Naive thymus-derived CD8-positive, alpha-beta T cell (primary cell): ENCODE data around the gene ENTREP3. TPM values are rescaled to one million over a fixed set of nuclear protein-coding genes. Genes with fewer than 3 reads are reported as not detected.
A peak's percentile ranks its signal among the peaks of the same experiment; 100 is the strongest.
"Not testable (repeated sequence)": the region's sequence is repeated elsewhere in the genome, so short reads cannot be mapped to it uniquely, and the experiment has no call there.

Source experiments
- ATAC-seq, 2 donors: fragments of 150-1000 bp; cut with Tn5 transposase in 1 of 2; sonication (Bioruptor Pico), chemical (Tn5 transposase) in 1 of 2; 1 replicate in 1 of 2; 2 replicates in 1 of 2; pipeline ENCODE4 v1.10.0; 2021; ENCODE audit warnings: mild to moderate bottlenecking in 2 of 2, moderate library complexity in 2 of 2
- POLR2A ChIA-PET: fragments of 350-600 bp; sonication (Branson Sonifier 250); formaldehyde crosslinking; loops from one replicate; lab custom pipeline; 2021; ENCODE audit warnings: antibody characterized with exemption; lab: Charles Lee
- DNase-seq, 10 donors: peaks; one replicate each; pipeline versions ENCODE4 v3.0.0 to v3.0.0-alpha.2; 2020 to 2022
- H3K27ac Mint-ChIP-seq, 10 donors: one replicate each; pipeline ENCODE4 v1.8.0; 2020 to 2022; ENCODE audit warnings: mild to moderate bottlenecking in 10 of 10, mixed read lengths in 10 of 10, moderate library complexity in 4 of 10, inconsistent platforms in 1 of 10
- H3K27me3 Mint-ChIP-seq, 5 donors: one replicate each; pipeline ENCODE4 v1.8.0; 2021 to 2022; ENCODE audit warnings: mixed read lengths in 5 of 5
- H3K36me3 Mint-ChIP-seq, 3 donors: one replicate each; pipeline ENCODE4 v1.8.0; 2020 to 2022; ENCODE audit warnings: mixed read lengths in 3 of 3, mild to moderate bottlenecking in 2 of 3, inconsistent platforms in 1 of 3
- H3K4me1 Mint-ChIP-seq, 4 donors: one replicate each; pipeline ENCODE4 v1.8.0; 2021 to 2022; ENCODE audit warnings: mixed read lengths in 4 of 4
- H3K4me3 Mint-ChIP-seq, 10 donors: one replicate each; pipeline ENCODE4 v1.8.0; 2020 to 2022; ENCODE audit warnings: mild to moderate bottlenecking in 10 of 10, mixed read lengths in 10 of 10, moderate library complexity in 6 of 10, inconsistent platforms in 1 of 10
- H3K9me3 Mint-ChIP-seq, 9 donors: one replicate each; pipeline ENCODE4 v1.8.0; 2020 to 2022; ENCODE audit warnings: mixed read lengths in 9 of 9, mild to moderate bottlenecking in 3 of 9, inconsistent platforms in 1 of 9, moderate library complexity in 1 of 9
- polyA plus RNA-seq, 3 donors: library from polyadenylated mRNA; unstranded; fragments of 300-500 nt; fragmentation: Illumina TruSeq; gene quantifications; one replicate each; pipeline ENCODE4 v1.2.3, GENCODE V29; 2021
- total RNA-seq, 8 experiments: library from RNA in 2 of 8; stranded (reverse) in 2 of 8; gene quantifications; one replicate each; pipeline ENCODE4 v1.2.3 and lab custom pipeline; 2021 to 2026

ENTREP3 gene
- total and polyA plus RNA-seq, 5 experiments from 2014 or later: 1.8 to 13.5 (median 2.5) TPM

DNA sequence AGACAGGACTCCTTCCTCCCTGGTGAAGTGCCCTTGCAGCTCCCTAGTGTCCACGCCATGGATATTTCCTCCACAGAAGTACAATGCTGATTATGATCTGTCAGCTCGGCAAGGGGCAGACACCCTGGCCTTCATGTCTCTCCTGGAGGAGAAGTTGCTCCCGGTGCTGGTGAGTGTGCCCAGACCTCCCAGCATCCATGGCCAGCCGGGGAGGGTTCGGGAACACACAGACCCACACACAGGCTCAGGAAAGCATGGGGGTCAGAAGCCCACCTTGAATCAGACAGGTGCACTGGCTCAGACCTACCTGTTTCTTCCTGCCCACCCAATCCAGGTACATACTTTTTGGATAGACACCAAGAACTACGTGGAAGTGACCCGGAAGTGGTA is 43.2 kb downstream of the ENTREP3 start:
- Mint-ChIP-seq H3K27ac (peak overlapping the region in 1 of 10 donors; percentile 29), H3K4me1 (peaks cover 21 to 35% (median 26%) of the 10 kb centered on the region in 4 donors)
- DNase-seq, POLR2A ChIA-PET, H3K9me3 Mint-ChIP-seq, H3K27me3 Mint-ChIP-seq, H3K4me3 Mint-ChIP-seq, H3K36me3 Mint-ChIP-seq, ATAC-seq: not testable (repeated sequence)

DNA sequence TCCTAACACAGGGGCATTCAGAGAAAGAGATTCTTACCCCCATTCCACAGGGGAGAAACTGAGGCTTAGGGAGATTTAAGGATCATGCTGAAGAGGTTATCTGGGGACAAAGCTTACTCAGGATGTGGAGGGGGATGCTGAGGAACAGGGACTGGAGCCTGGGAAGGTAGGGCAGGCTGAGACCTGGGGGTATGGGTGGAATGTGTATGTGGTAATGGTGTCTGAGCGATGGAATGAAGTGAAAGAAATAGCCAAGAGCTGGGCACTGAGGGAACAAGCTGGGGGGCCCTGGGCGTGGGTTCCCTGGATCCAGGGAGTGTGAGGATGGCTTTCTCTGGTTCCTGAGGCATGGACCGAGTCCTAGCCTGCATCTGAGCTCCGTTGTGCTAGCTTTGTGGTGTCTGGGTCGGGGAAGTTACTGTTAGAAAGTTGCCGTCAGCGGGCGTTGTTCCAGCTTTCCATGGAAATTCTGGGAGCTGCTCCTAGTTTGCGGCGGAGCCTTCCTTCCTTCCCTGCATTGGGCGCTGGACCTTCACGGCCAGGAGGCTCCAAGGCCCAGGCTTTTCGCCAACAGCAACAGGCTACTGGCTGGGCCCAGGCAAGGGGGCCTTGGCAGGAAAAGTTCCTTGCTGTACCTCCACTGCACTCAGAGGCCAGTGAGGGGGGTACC is 43.8 kb downstream of the ENTREP3 start:
- Mint-ChIP-seq H3K4me1 (peaks cover 25 to 39% (median 31%) of the 10 kb centered on the region in 4 donors), H3K4me3 (peak overlapping the region in 1 of 10 donors; percentile 2), H3K27ac (peak overlapping the region in 1 of 10 donors; percentile 24)
- H3K27me3 Mint-ChIP-seq, ATAC-seq, H3K36me3 Mint-ChIP-seq, DNase-seq, H3K9me3 Mint-ChIP-seq, POLR2A ChIA-PET: not testable (repeated sequence)

DNA sequence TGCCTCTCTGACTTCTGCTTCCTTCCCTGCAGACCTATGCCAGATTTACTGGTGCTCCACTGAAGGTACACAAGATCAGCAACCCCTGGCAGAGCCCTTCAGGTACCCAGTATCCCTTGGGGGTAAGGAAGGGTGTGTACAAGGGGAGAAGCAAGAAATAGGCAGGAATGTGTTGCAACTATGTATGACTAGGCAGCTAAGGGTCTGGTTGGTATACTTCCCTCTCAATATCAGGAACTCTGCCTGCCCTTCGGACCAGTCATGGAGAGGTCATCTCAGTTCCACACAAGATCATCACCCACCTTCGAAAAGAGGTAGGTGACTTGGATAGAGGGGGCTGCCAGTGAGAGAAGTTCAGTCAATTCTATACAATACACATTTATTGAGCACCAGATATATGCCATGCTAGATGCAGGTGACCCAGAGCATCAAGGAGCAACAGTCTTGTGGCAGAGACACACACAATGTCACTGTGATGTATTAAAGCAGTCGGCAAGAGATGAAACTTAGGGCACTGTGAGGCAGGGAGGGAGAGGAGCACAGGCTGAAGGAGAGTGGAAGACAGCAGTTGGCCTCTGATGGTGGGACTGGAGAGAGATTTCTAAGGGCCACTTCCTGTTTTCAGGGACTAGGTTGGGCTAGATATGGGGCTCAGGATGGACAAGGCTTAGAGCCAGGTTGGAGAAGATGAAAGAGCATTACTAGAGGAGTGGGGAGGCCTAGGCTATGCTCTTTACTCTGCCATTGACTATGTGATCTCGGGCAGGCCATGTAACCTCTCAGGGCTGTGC is 44.8 kb downstream of the ENTREP3 start:
- Mint-ChIP-seq H3K27me3 (no peaks in the 10 kb centered on the region), H3K36me3 (peaks cover 0 to 6% (median 0%) of the 10 kb centered on the region in 3 donors), H3K9me3 (no peaks in the 10 kb centered on the region), H3K4me3 (peak overlapping the region in 9 of 10 donors; percentile 6 to 93 (median 38)), H3K4me1 (peaks cover 25 to 39% (median 31%) of the 10 kb centered on the region in 4 donors), H3K27ac (peak overlapping the region in 8 of 10 donors; percentile 14 to 86 (median 56))
- ATAC-seq (no peak), DNase-seq (no peak)
- POLR2A ChIA-PET: interaction anchor here (4.0 kb wide), 1 partner anchor 36 kb away, joined by 42 read pairs; the partner anchor contains the start of genes KRTCAP2 and TRIM46

DNA sequence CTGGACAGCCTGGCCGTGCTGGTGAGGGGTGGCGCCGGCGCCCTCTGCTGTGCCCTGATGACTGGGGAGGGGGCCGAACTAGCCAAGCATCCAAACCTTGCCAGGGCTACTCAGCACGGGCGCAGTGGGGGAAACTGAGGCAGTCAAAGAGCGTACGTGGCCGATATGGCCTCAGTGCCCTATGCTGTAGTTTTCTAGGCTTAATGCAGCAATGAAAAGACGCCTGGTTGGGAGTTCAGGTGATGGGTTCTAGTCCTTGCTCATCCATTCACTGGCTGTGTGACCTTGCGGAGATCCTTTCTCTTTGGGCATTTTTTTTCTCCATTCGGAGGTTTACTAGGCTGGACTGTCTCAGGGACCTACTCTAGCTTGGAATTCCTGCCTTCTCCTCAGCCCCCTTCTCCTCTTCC is 46.0 kb downstream of the ENTREP3 start:
- peak overlapping the region; percentile 83 to 95 (median 88) for H3K4me3 Mint-ChIP-seq
- no peaks in the 10 kb centered on the region for H3K9me3 Mint-ChIP-seq
- POLR2A ChIA-PET: interaction anchor here (0.8 to 4.3 kb wide), 11 partner anchors 10 to 118 kb away, joined by 3 to 65 read pairs (median 8); partner anchors contain the start of genes CLK2, KRTCAP2 and TRIM46
- H3K36me3 Mint-ChIP-seq: peaks cover 0 to 6% (median 0%) of the 10 kb centered on the region in 3 donors
- H3K27ac Mint-ChIP-seq: peak overlapping the region; percentile 86 to 99 (median 98)
- peaks cover 22 to 33% (median 30%) of the 10 kb centered on the region in 4 donors for H3K4me1 Mint-ChIP-seq
- DNase-seq: no peak
- no peak for ATAC-seq
- H3K27me3 Mint-ChIP-seq: no peaks in the 10 kb centered on the region

DNA sequence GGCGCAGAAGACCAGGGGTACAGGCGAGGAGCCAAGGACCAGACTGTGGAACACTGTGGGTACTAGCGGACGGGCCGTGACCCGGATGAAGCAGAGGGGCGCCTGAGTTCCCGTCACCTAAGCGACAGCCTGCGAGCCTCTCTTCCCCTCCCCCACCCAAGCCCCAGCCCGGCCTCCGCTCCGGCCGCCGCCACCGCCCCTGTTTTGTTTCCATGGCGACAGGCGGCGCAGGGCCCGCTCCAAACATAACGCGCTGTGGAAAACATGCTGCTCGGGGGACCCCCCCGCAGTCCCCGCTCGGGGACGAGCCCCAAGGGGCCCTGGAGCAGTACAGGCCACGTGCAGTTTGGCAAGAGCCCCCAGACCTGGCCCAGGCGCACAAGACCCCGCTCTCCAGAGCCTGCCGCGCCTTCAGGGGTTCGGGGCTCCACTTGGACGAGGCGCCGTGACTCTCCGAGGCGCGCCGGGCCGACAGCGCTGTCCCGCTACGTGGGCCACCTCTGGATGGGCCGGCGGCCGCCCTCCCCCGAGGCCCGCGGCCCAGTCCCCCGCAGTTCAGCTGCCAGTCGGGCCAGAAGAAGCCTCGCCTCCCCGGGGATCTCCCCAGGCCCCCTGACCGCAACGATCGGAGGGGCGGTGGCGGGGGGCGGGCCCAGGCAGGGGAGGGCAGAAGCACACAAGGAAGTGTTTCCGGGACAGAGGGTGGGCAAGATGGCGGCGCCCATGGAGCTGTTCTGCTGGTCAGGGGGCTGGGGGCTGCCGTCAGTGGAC is 46.6 kb downstream of the ENTREP3 start, which contains the start of gene MTX1:
TSS of gene MTX1 (plus strand) at position 155 of the 771 bp plus-strand sequence. CDS start at position 265, 110 bp downstream.
- DNase-seq (peak; percentile 81 to 97 (median 92)), ATAC-seq (peak; percentile 76 to 86)
- H3K4me3 Mint-ChIP-seq: peak within 1 kb of the TSS; percentile 83 to 95 (median 88)

DNA sequence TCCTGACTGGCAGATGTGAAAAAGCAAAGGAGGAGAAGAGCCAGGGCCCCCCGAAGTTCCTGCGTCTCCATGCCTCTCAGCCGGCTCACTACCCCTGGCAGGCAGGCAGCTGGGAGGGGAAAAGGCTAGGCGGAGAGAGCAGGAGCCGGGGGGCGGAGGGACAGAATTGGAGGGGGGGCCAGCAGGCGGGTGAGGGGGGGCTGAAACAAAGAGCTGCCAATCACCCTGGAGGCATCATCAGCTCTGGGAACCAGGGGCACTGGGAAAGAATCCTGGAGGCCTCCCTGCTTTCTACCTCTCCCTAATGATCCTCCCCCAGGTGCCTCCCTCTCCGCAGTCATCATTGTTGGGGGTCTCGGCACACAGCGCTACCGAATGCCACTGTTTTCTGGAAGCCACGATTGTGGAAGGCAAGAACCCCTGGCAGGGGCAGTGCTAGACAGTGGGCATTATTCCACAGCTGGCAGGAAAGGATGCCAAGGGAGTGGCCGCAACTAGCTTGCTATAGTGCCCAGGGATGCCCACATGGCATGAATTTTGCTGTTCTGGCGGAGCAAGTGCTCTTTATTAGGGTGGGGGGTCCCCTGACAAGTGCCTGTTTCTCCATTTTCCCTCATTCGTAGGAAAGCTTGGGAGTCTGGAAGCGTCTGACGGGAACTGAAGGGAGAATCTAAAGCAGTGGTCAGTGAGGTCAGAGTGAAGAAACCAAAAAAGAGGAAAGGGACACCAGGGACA is 47.3 kb downstream of the ENTREP3 start, which contains the start of gene THBS3:
TSS of gene THBS3 (minus strand) at position 92 of the 735 bp plus-strand sequence. CDS start at position 71, 21 bp downstream.
- Mint-ChIP-seq H3K36me3 (peaks cover 0 to 6% (median 0%) of the 10 kb centered on the region in 3 donors), H3K4me1 (peaks cover 22 to 33% (median 30%) of the 10 kb centered on the region in 4 donors), H3K9me3 (no peaks in the 10 kb centered on the region), H3K4me3 (peak within 1 kb of the TSS; percentile 83 to 95 (median 87)), H3K27me3 (no peaks in the 10 kb centered on the region), H3K27ac (peak within 1 kb of the TSS; percentile 82 to 99 (median 98))
- DNase-seq (peak in 3 of 10 donors; percentile 10 to 15 (median 14)), ATAC-seq (peak in 1 of 2 donors; percentile 4)
- POLR2A ChIA-PET: interaction anchor here (0.6 to 4.3 kb wide), 13 partner anchors 10 to 852 kb away, joined by 3 to 65 read pairs (median 6); partner anchors contain the start of genes CLK2, KRTCAP2 and TRIM46

More for the DNA sequence above, 46.6 kb downstream of the ENTREP3 start, which contains the start of gene MTX1:
- peak within 1 kb of the TSS; percentile 90 to 99 (median 98) for H3K27ac Mint-ChIP-seq
- peaks cover 22 to 33% (median 30%) of the 10 kb centered on the region in 4 donors for H3K4me1 Mint-ChIP-seq
- peaks cover 0 to 6% (median 0%) of the 10 kb centered on the region in 3 donors for H3K36me3 Mint-ChIP-seq
- H3K27me3 Mint-ChIP-seq: no peaks in the 10 kb centered on the region
- no peaks in the 10 kb centered on the region for H3K9me3 Mint-ChIP-seq
- POLR2A ChIA-PET: interaction anchor here (0.8 to 4.3 kb wide), 12 partner anchors 11 to 117 kb away, joined by 3 to 65 read pairs (median 7); partner anchors contain the start of genes CLK2, KRTCAP2 and TRIM46

DNA sequence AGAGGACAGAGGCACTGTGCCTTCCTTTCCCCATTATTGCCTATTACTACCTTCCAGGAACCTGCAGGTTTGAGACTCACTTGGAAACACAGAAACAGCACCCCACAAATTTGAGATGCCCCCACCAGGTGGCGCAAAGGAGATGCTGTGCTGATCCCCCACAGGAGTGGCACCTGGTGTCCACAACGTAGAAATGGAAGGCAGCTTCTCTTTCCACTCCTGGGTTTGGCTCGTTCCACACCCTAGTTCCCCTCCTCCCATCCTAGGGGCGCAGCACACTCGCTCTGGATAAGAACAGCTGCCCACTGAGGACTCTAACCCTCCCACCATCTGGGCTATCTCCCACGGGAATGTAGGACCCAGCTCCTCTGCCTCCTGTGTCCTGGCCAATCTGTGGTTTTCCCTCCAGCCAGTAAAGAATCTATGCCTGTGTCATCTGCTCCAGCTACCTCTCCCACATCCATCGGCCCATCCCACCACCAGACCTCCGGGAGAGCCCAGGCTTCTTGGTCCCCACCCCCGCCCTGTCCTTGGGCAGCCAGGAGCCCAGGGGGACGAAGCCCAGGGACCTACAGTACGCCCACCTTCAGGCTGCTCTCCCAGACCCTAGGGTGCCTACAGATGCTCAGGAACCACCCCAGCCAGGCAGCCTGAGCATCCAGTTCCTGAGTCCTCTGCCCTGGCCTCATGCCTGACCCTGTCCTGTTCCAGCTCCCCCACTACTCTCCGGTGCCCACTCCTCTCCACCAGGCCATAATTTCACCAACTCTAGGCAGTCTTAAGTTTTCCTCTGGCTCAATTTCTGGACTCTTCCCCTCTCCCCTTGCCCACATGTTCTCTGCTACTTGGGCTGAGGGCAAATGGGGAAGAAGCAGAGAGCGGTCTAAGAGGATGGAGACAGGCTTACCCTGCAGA is 48.1 kb downstream of the ENTREP3 start:
- H3K27me3 Mint-ChIP-seq: no peaks in the 10 kb centered on the region
- peaks cover 22 to 33% (median 30%) of the 10 kb centered on the region in 4 donors for H3K4me1 Mint-ChIP-seq
- no peaks in the 10 kb centered on the region for H3K9me3 Mint-ChIP-seq
- H3K4me3 Mint-ChIP-seq: peak overlapping the region; percentile 42 to 93 (median 68)
- H3K27ac Mint-ChIP-seq: peak overlapping the region; percentile 78 to 99 (median 98)
- POLR2A ChIA-PET: interaction anchor here (0.6 to 4.3 kb wide), 12 partner anchors 11 to 853 kb away, joined by 3 to 65 read pairs (median 6); partner anchors contain the start of genes KRTCAP2 and TRIM46
- peak; percentile 81 to 95 (median 88) for DNase-seq
- H3K36me3 Mint-ChIP-seq: peaks cover 0 to 6% (median 0%) of the 10 kb centered on the region in 3 donors
- peak; percentile 41 to 46 for ATAC-seq

DNA sequence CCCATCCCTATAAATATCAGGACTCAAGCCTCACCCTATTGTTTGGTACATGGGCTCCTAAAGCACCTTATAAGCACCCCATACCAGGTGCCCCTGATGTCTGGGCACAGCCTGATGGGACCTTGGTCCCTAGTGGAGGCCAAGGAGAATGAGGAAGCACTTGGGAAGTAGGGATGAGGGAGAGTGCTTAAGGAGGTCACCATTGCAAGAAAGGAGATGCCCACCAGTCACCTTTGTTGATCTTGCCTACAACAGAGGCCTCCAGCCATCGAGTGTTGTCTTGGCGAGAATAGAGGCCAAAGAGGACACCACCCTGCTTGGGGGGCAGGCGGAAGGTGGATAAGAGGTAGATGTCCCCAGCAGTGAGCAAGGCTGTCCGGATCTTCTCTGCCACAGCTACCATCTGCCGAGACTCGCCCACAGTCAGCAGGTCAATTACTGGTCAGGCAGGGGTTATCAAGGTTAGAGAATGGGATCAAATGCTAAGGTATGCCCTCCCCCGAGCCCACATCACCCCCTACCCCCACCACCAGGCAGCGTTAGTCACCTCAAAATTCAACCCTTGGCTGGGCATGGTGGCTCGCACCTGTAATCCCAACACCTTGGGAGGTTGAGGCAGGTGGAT is 49.2 kb downstream of the ENTREP3 start:
- DNase-seq: no peak
- Mint-ChIP-seq H3K4me3 (peak overlapping the region in 1 of 10 donors; percentile 11), H3K4me1 (peaks cover 21 to 33% (median 30%) of the 10 kb centered on the region in 4 donors), H3K9me3 (no peaks in the 10 kb centered on the region), H3K27ac (peak overlapping the region in 3 of 10 donors; percentile 52 to 89 (median 80)), H3K36me3 (peaks cover 0 to 4% (median 0%) of the 10 kb centered on the region in 3 donors), H3K27me3 (no peaks in the 10 kb centered on the region)
- no peak for ATAC-seq
- POLR2A ChIA-PET: interaction anchor here (1.2 to 4.3 kb wide), 3 partner anchors 12 to 38 kb away, joined by 9 to 25 read pairs (median 12); no protein-coding TSS in a partner anchor

DNA sequence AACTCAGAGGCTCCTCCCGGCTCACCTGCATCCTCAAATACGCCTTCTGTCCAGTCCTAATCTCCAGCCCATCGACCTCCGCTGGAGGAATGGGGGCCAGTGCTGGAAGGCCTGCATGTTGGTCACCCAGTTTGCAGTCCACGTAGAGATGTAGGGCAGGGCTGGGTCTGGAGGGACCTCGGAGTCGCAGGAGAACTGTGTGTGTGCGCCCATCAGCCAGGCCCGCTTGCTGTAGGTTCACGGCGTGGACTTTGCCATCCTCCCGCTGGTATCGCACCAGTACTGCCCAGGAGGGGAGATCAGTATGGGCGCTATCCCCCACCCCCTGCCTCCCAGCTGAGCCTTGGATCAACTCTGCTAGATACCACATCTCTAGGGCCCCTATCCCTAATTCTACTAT is 50.2 kb downstream of the ENTREP3 start:
- Mint-ChIP-seq H3K27ac (no peak overlapping the region), H3K36me3 (no peaks in the 10 kb centered on the region), H3K9me3 (no peaks in the 10 kb centered on the region), H3K27me3 (no peaks in the 10 kb centered on the region), H3K4me1 (peaks cover 20 to 30% (median 23%) of the 10 kb centered on the region in 4 donors), H3K4me3 (no peak overlapping the region)
- POLR2A ChIA-PET: interaction anchor here (2.7 kb wide), 1 partner anchor 11 kb away, joined by 12 read pairs; no protein-coding TSS in a partner anchor
- ATAC-seq (no peak), DNase-seq (no peak)
